Measurements from ENCODE around the gene GSDME. TPM values are rescaled to one million over a fixed set of nuclear protein-coding genes. Genes with fewer than 3 reads are reported as not detected.

GSDME gene
- total RNA-seq, 1 experiment from 2014 or later, result 4.5 TPM

- ChIA-PET POLR2A (no interaction called here), CTCF (no interaction called here)
- intact Hi-C loops (cut with micrococcal nuclease; ENCODE audit: unreplicated experiment), result no loop called here
- H3K4me3 ChIP-seq (ENCODE audit: low read depth in 2 of 2, low read length in 2 of 2), result no peak overlapping the region
- 0 out of 2 replicates have a peak, but pooled peaks cover 6% of the 10 kb centered on the region for H3K9me3 ChIP-seq (ENCODE audit: control insufficient read depth, insufficient read depth, low read depth, low read length)
- H3K27ac ChIP-seq (ENCODE audit: low read length), result no peak overlapping the region
- no peaks in the 10 kb centered on the region for H3K4me1 ChIP-seq (ENCODE audit: control insufficient read depth, insufficient read depth, low read length)
- TF ChIP-seq POLR2AphosphoS5 (IDR thresholded peaks at IDR 0.05; ENCODE audit: low read depth, low read length) (no peak), REST (IDR thresholded peaks at IDR 0.05; ENCODE audit: insufficient read depth in 1 of 2, low read depth in 2 of 2, low read length in 1 of 2) (no peak), SIN3A (IDR thresholded peaks at IDR 0.05; ENCODE audit: borderline replicate concordance, insufficient read depth, low read depth, low read length) (no peak), CTCF (IDR thresholded peaks at IDR 0.05) (no peak), TCF7L2 (IDR thresholded peaks at IDR 0.05; ENCODE audit: low read depth, low read length) (no peak)
- BruUV-seq (replicated peaks), result no TSS peak
- in situ Hi-C loops (cut with HindIII; ENCODE audit: low pct_unique_long_range_greater_than_20kb, low sequenced_read_pairs), result no loop called here
- ATAC-seq (no peak), DNase-seq (ENCODE audit: low read depth, low spot score) (no peak)
- H3K36me3 ChIP-seq (ENCODE audit: control insufficient read depth, insufficient read depth, low read length), result no peaks in the 10 kb centered on the region
- peaks cover 20% of the 10 kb centered on the region for H3K27me3 ChIP-seq (ENCODE audit: control insufficient read depth, insufficient read depth, low read length)
Observed at GRCh38 chr7:24764011-24764410, 6.7 kb upstream of the GSDME start.

- intact Hi-C loops (cut with micrococcal nuclease; ENCODE audit: unreplicated experiment) (no loop called here), in situ Hi-C loops (cut with HindIII; ENCODE audit: low pct_unique_long_range_greater_than_20kb, low sequenced_read_pairs) (no loop called here)
- no peak overlapping the region for H3K4me3 ChIP-seq (ENCODE audit: low read depth in 2 of 2, low read length in 2 of 2)
- no peak for ATAC-seq
- peaks cover 22% of the 10 kb centered on the region for H3K27me3 ChIP-seq (ENCODE audit: control insufficient read depth, insufficient read depth, low read length)
- H3K4me1 ChIP-seq (ENCODE audit: control insufficient read depth, insufficient read depth, low read length), result no peaks in the 10 kb centered on the region
- ChIA-PET POLR2A (no interaction called here), CTCF (no interaction called here)
- DNase-seq (ENCODE audit: low read depth, low spot score), result no peak
- no peak overlapping the region for H3K27ac ChIP-seq (ENCODE audit: low read length)
- no peaks in the 10 kb centered on the region for H3K36me3 ChIP-seq (ENCODE audit: control insufficient read depth, insufficient read depth, low read length)
- 0 out of 2 replicates have a peak, but pooled peaks cover 6% of the 10 kb centered on the region for H3K9me3 ChIP-seq (ENCODE audit: control insufficient read depth, insufficient read depth, low read depth, low read length)
- no TSS peak for BruUV-seq (replicated peaks)
- TF ChIP-seq REST (IDR thresholded peaks at IDR 0.05; ENCODE audit: insufficient read depth in 1 of 2, low read depth in 2 of 2, low read length in 1 of 2) (no peak), CTCF (IDR thresholded peaks at IDR 0.05) (no peak), TCF7L2 (IDR thresholded peaks at IDR 0.05; ENCODE audit: low read depth, low read length) (no peak), SIN3A (IDR thresholded peaks at IDR 0.05; ENCODE audit: borderline replicate concordance, insufficient read depth, low read depth, low read length) (no peak), POLR2AphosphoS5 (IDR thresholded peaks at IDR 0.05; ENCODE audit: low read depth, low read length) (no peak)
Observed at GRCh38 chr7:24763303-24763901, 6.1 kb upstream of the GSDME start.
